ENCODE data around the gene CCDC28B.
"Not testable (repeated sequence)": the region's sequence is repeated elsewhere in the genome, so short reads cannot be mapped to it uniquely, and the experiment has no call there.

CCDC28B gene

GRCh38 chr1:32200226-32201010, at the start of gene CCDC28B:
TSS of gene CCDC28B (plus strand) at chr1:32200595. CDS start at chr1:32201936, 1,341 bp downstream.
- TF ChIP-seq CTCF (conservative IDR thresholded peaks at IDR 0.05; ENCODE audit: low read depth) = no peak
- CTCF ChIA-PET = no interaction called here
- peak within 1 kb of the TSS; percentile 71 for H3K27ac ChIP-seq

GRCh38 chr1:32150847-32151246, 49.5 kb upstream of the CCDC28B start:
- DNase-seq (ENCODE audit: low spot score) = no peak
- ChIA-PET CTCF (no interaction called here), POLR2A (ENCODE audit: low non-redundant PET) (interaction anchor here (0.7 kb wide), 1 partner anchor 13 kb away, joined by 3 read pairs; no protein-coding TSS in a partner anchor)
- no peak for TF ChIP-seq CTCF (conservative IDR thresholded peaks at IDR 0.05; ENCODE audit: low read depth)
- H3K27ac ChIP-seq = 0 out of 2 replicates have a peak overlapping the region, but pooled peaks have one; percentile 22

More at GRCh38 chr1:32200226-32201010, at the start of gene CCDC28B:
- peak; percentile 54 for DNase-seq (ENCODE audit: low spot score)
- POLR2A ChIA-PET (ENCODE audit: low non-redundant PET) = interaction anchor here (0.6 to 0.7 kb wide), 2 partner anchors 10 to 15 kb away, joined by 3 to 5 read pairs; no protein-coding TSS in a partner anchor

DNA sequence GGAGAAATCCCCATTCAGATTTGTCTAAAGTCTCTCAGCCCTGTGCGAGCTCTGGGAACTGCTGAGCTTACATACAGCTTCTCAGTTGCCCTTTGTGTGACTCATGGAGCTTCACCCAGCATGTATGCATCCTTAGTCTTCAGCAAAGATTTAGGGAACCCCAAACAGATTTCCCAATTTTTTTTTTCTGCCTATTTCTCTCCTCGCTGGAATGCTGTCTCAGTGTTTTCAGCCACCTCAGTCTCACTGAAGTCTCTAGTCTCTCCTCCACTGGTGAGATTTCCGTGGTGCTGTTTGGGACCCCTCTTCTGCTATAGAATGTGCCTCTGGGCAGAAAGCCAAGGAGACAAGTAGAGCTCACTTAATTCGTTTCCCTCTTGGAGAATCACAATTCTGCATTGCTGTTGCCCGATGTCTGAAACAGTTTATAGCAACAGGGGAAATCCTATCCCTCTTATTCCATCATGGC, 49.0 kb upstream of the CCDC28B start:
- TF ChIP-seq CTCF (conservative IDR thresholded peaks at IDR 0.05; ENCODE audit: low read depth) = no peak
- CTCF ChIA-PET = no interaction called here
- POLR2A ChIA-PET (ENCODE audit: low non-redundant PET) = interaction anchor here (0.7 kb wide), 1 partner anchor 12 kb away, joined by 3 read pairs; no protein-coding TSS in a partner anchor
- H3K27ac ChIP-seq = no peak overlapping the region
- DNase-seq (ENCODE audit: low spot score) = no peak

GRCh38 chr1:32159189-32159588, 41.2 kb upstream of the CCDC28B start:
- ChIA-PET POLR2A (ENCODE audit: low non-redundant PET) (no interaction called here), CTCF (no interaction called here)
- DNase-seq (ENCODE audit: low spot score) = no peak
- no peak overlapping the region for H3K27ac ChIP-seq
- no peak for TF ChIP-seq CTCF (conservative IDR thresholded peaks at IDR 0.05; ENCODE audit: low read depth)

GRCh38 chr1:32163405-32163804, 37.0 kb upstream of the CCDC28B start:
- DNase-seq (ENCODE audit: low spot score) = no peak
- no peak overlapping the region for H3K27ac ChIP-seq
- no peak for TF ChIP-seq CTCF (conservative IDR thresholded peaks at IDR 0.05; ENCODE audit: low read depth)
- ChIA-PET POLR2A (ENCODE audit: low non-redundant PET) (interaction anchor here (0.5 kb wide), 1 partner anchor 12 kb away, joined by 3 read pairs; no protein-coding TSS in a partner anchor), CTCF (interaction anchor here (0.5 to 0.6 kb wide), 3 partner anchors 9 to 770 kb away, joined by 4 read pairs; no protein-coding TSS in a partner anchor)

DNA sequence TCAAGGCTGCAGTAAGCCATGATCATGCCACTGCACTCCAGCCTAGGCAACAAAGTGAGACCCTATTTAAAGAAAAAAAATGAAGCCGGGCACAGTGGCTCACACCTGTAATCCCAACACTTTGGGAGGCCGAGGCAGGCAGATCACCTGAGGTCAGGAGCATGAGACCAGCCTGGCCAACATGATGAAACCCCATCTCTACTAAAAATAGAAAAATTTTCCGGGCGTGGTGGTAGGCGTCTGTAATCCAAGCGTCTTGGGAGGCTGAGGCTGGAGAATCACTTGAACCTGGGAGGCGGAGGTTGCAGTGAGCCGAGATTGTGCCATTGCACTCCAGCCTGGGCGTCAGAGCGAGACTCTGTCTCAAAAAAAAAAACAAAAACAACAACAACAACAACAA, 34.8 kb upstream of the CCDC28B start:
- POLR2A ChIA-PET (ENCODE audit: low non-redundant PET); H3K27ac ChIP-seq; DNase-seq (ENCODE audit: low spot score): not testable (repeated sequence)
- CTCF ChIA-PET = interaction anchor here (0.6 kb wide), 1 partner anchor 66 kb away, joined by 3 read pairs; no protein-coding TSS in a partner anchor

DNA sequence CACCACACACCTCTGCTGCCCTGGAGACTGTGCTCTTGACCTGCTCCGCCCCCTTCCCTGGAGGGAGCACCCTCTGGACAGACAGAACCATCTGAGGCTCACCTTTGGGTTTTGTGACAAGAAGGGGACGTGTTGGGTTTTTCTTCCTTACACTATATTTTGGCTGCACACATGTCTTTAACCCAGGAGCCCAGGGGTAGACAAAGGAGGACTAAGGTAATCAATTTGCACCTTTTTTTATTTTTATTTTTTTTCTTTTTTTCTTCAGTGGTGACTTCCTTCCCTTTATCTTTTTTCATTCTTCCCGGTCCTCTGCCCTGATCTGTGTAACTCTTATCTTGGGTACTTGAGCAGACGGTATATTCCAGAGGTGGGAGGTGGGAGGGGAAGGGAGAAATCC, 29.4 kb upstream of the CCDC28B start:
- ChIA-PET CTCF (no interaction called here), POLR2A (ENCODE audit: low non-redundant PET) (no interaction called here)
- no peak for TF ChIP-seq CTCF (conservative IDR thresholded peaks at IDR 0.05; ENCODE audit: low read depth)
- no peak for DNase-seq (ENCODE audit: low spot score)
- no peak overlapping the region for H3K27ac ChIP-seq
